ENCODE results near the gene PHOSPHO2. TPM values are rescaled to one million over a fixed set of nuclear protein-coding genes. Genes with fewer than 3 reads are reported as not detected.

The PHOSPHO2 gene
- total RNA-seq, 1 experiment from 2014 or later, result 5.9 TPM

DNA sequence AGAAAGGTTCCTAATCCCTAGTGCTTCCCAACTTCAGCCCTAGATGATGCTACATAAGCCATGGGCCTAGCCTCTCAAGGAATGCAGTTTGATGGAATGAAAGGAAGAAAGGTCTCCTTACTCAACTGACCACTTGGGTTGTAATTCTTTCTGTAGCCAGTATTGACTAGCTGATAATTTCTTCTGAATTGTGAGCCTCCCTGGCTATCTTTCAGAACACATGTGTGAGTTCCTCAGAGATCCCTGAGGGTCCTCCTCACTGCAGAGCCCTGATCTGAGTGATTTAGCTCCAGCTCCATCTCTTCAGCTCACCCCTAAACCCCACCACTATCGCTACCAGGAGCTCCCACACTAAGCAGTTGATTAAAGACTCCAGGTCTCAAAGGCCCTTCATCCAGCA is 31.5 kb upstream of the PHOSPHO2 start:
- H3K4me3 ChIP-seq (ENCODE audit: low read length), result no peak overlapping the region
- no peaks in the 10 kb centered on the region for H3K27me3 ChIP-seq (ENCODE audit: low read length)
- no peak for TF ChIP-seq EZH2 (IDR thresholded peaks at IDR 0.05; ENCODE audit: low read length, unreplicated experiment)
- TF ChIP-seq EZH2phosphoT487 (IDR thresholded peaks at IDR 0.05; ENCODE audit: borderline replicate concordance, low read length), result no peak
- no peaks in the 10 kb centered on the region for H4K20me1 ChIP-seq (ENCODE audit: low read length)
- H3K9me2 ChIP-seq (replicated peaks; ENCODE audit: low read length), result no peaks in the 10 kb centered on the region; the same call in 1 of the 2 replicates
- H3K27ac ChIP-seq (ENCODE audit: low read length), result no peak overlapping the region
- no peaks in the 10 kb centered on the region for H3K4me1 ChIP-seq (ENCODE audit: insufficient read depth, low read length)
- H3K4me2 ChIP-seq (ENCODE audit: low read length), result no peak overlapping the region
- no peak overlapping the region for H3K9ac ChIP-seq (ENCODE audit: low read length)
- DNase-seq (no peak), ATAC-seq (no peak)
- intact Hi-C loops (cut with micrococcal nuclease), result no loop called here
- POLR2A ChIA-PET (ENCODE audit: unreplicated experiment), result no interaction called here
- no peaks in the 10 kb centered on the region for H3K79me2 ChIP-seq (ENCODE audit: low read length)
- H3K9me3 ChIP-seq (ENCODE audit: low read length), result no peaks in the 10 kb centered on the region
- no TSS peak for BruUV-seq (replicated peaks)
- no peaks in the 10 kb centered on the region for H3F3A ChIP-seq (ENCODE audit: low read length, unreplicated experiment)
- H2AFZ ChIP-seq (ENCODE audit: low read length), result no peak overlapping the region
- H3K36me3 ChIP-seq (ENCODE audit: low read depth, low read length), result no peaks in the 10 kb centered on the region
- CTCF ChIA-PET, result no interaction called here

- ChIA-PET POLR2A (ENCODE audit: unreplicated experiment) (no interaction called here), CTCF (no interaction called here)
- DNase-seq, result no peak
- Histone ChIP-seq H3K27ac (ENCODE audit: low read length) (no peak overlapping the region), H3K4me1 (ENCODE audit: insufficient read depth, low read length) (no peaks in the 10 kb centered on the region), H3K9me3 (ENCODE audit: low read length) (no peaks in the 10 kb centered on the region), H3K79me2 (ENCODE audit: low read length) (no peaks in the 10 kb centered on the region), H3K4me3 (ENCODE audit: low read length) (no peak overlapping the region), H3K9me2 (replicated peaks; ENCODE audit: low read length) (no peaks in the 10 kb centered on the region; the same call in 1 of the 2 replicates), H3F3A (ENCODE audit: low read length, unreplicated experiment) (no peaks in the 10 kb centered on the region), H3K9ac (ENCODE audit: low read length) (no peak overlapping the region), H3K36me3 (ENCODE audit: low read depth, low read length) (no peaks in the 10 kb centered on the region), H3K27me3 (ENCODE audit: low read length) (no peaks in the 10 kb centered on the region), H4K20me1 (ENCODE audit: low read length) (no peaks in the 10 kb centered on the region), H2AFZ (ENCODE audit: low read length) (no peak overlapping the region), H3K4me2 (ENCODE audit: low read length) (no peak overlapping the region)
- intact Hi-C loops (cut with micrococcal nuclease), result no loop called here
- ATAC-seq, result no peak
- TF ChIP-seq EZH2 (IDR thresholded peaks at IDR 0.05; ENCODE audit: low read length, unreplicated experiment) (no peak), CTCF (conservative IDR thresholded peaks at IDR 0.05; ENCODE audit: low read depth, low read length) (no peak), EZH2phosphoT487 (IDR thresholded peaks at IDR 0.05; ENCODE audit: borderline replicate concordance, low read length) (no peak)
- no TSS peak for BruUV-seq (replicated peaks)
Measured at GRCh38 chr2:169663247-169663646, 31.0 kb upstream of the PHOSPHO2 start.

DNA sequence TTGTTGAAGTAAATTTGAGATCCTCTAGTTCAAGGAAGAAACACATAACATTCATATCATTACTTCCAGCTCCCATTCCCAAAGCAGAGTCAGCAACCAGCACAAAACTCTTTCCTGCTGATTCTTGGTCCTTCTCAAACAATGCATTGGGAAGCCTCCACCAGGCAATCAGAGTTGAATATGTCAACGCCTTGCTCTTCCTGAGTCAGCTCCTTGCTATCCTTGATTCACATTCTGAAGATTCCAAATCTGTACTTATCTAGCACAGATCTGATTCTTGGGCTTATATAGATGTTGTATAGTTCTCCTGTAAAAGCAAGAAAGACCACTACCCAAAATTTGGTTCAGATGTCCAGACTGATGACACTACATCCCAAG is 29.7 kb upstream of the PHOSPHO2 start:
- H3K79me2 ChIP-seq (ENCODE audit: low read length), result no peaks in the 10 kb centered on the region
- ChIA-PET POLR2A (ENCODE audit: unreplicated experiment) (no interaction called here), CTCF (no interaction called here)
- no peaks in the 10 kb centered on the region for H3K36me3 ChIP-seq (ENCODE audit: low read depth, low read length)
- H3K4me2 ChIP-seq (ENCODE audit: low read length), result no peak overlapping the region
- H3K27me3 ChIP-seq (ENCODE audit: low read length), result no peaks in the 10 kb centered on the region
- H3K4me3 ChIP-seq (ENCODE audit: low read length), result no peak overlapping the region
- no peak overlapping the region for H2AFZ ChIP-seq (ENCODE audit: low read length)
- no peaks in the 10 kb centered on the region for H3K9me3 ChIP-seq (ENCODE audit: low read length)
- H3K9ac ChIP-seq (ENCODE audit: low read length), result no peak overlapping the region
- no peaks in the 10 kb centered on the region for H3K4me1 ChIP-seq (ENCODE audit: insufficient read depth, low read length)
- no peak for TF ChIP-seq EZH2phosphoT487 (IDR thresholded peaks at IDR 0.05; ENCODE audit: borderline replicate concordance, low read length)
- TF ChIP-seq EZH2 (IDR thresholded peaks at IDR 0.05; ENCODE audit: low read length, unreplicated experiment), result no peak
- TF ChIP-seq CTCF (conservative IDR thresholded peaks at IDR 0.05; ENCODE audit: low read depth, low read length), result no peak
- ATAC-seq, result no peak
- no peak overlapping the region for H3K27ac ChIP-seq (ENCODE audit: low read length)
- H4K20me1 ChIP-seq (ENCODE audit: low read length), result no peaks in the 10 kb centered on the region
- intact Hi-C loops (cut with micrococcal nuclease), result no loop called here
- no peaks in the 10 kb centered on the region; the same call in 1 of the 2 replicates for H3K9me2 ChIP-seq (replicated peaks; ENCODE audit: low read length)
- no peak for DNase-seq
- BruUV-seq (replicated peaks), result no TSS peak
- no peaks in the 10 kb centered on the region for H3F3A ChIP-seq (ENCODE audit: low read length, unreplicated experiment)

All from PC-3 (cell line).